Measurements from ENCODE around the gene RAD9A. TPM values are rescaled to one million over a fixed set of nuclear protein-coding genes. Genes with fewer than 3 reads are reported as not detected.

RAD9A gene
- total and polyA plus RNA-seq, 9 of the 15 experiments (the other 6 are each of a cell fraction or from before 2014, with no cell fraction given) = 1.4 to 41.2 (median 16.1) TPM

GRCh38 chr11:67428052-67429001 is 36.5 kb downstream of the RAD9A start, which contains the start of gene RPS6KB2 (continued):
- TF ChIP-seq RBM22 (IDR thresholded peaks at IDR 0.05; ENCODE audit: low read depth, low read length, poor library complexity, severe bottlenecking) (no peak), KDM1A (IDR thresholded peaks at IDR 0.05) (no peak), ZNF586 (CRISPR knock-in tag; conservative IDR thresholded peaks at IDR 0.05) (no peak), ZNF3 (CRISPR knock-in tag; IDR thresholded peaks at IDR 0.05) (no peak), ZNF507 (tag; conservative IDR thresholded peaks at IDR 0.05) (no peak), TSC22D4 (tag; IDR thresholded peaks at IDR 0.05) (no peak), HIVEP1 (CRISPR knock-in tag; IDR thresholded peaks at IDR 0.05) (no peak), NFE2L1 (tag; IDR thresholded peaks at IDR 0.05; ENCODE audit: borderline replicate concordance, low read depth) (no peak), POLR3A (IDR thresholded peaks at IDR 0.05; ENCODE audit: borderline replicate concordance, extremely low read depth, insufficient read depth, insufficient read length) (no peak), NR2C1 (IDR thresholded peaks at IDR 0.05) (peak; percentile 39; the same call in 1 of the 2 replicates), NR2C1 (tag; IDR thresholded peaks at IDR 0.05) (peak; percentile 78), HDAC1 (IDR thresholded peaks at IDR 0.05) (peak in 1 of 2 experiments; percentile 82; a peak in 2 of 4 replicates), MTA1 (IDR thresholded peaks at IDR 0.05; ENCODE audit: borderline replicate concordance) (peak; percentile 100), KLF6 (CRISPR knock-in tag; IDR thresholded peaks at IDR 0.05; ENCODE audit: borderline replicate concordance) (no peak), CBX8 (IDR thresholded peaks at IDR 0.05; ENCODE audit: borderline replicate concordance, extremely low read depth, low read depth, low read length, poor library complexity, severe bottlenecking) (no peak), TAF9B (IDR thresholded peaks at IDR 0.05; ENCODE audit: partially characterized antibody) (no peak), KHSRP (IDR thresholded peaks at IDR 0.05) (peak; percentile 96), ILF3 (IDR thresholded peaks at IDR 0.05; ENCODE audit: borderline replicate concordance) (no peak), MTA3 (IDR thresholded peaks at IDR 0.05; ENCODE audit: borderline replicate concordance) (0 out of 2 replicates have a peak, but pooled peaks have one; percentile 36)
- TF ChIP-seq, protein P1, sequence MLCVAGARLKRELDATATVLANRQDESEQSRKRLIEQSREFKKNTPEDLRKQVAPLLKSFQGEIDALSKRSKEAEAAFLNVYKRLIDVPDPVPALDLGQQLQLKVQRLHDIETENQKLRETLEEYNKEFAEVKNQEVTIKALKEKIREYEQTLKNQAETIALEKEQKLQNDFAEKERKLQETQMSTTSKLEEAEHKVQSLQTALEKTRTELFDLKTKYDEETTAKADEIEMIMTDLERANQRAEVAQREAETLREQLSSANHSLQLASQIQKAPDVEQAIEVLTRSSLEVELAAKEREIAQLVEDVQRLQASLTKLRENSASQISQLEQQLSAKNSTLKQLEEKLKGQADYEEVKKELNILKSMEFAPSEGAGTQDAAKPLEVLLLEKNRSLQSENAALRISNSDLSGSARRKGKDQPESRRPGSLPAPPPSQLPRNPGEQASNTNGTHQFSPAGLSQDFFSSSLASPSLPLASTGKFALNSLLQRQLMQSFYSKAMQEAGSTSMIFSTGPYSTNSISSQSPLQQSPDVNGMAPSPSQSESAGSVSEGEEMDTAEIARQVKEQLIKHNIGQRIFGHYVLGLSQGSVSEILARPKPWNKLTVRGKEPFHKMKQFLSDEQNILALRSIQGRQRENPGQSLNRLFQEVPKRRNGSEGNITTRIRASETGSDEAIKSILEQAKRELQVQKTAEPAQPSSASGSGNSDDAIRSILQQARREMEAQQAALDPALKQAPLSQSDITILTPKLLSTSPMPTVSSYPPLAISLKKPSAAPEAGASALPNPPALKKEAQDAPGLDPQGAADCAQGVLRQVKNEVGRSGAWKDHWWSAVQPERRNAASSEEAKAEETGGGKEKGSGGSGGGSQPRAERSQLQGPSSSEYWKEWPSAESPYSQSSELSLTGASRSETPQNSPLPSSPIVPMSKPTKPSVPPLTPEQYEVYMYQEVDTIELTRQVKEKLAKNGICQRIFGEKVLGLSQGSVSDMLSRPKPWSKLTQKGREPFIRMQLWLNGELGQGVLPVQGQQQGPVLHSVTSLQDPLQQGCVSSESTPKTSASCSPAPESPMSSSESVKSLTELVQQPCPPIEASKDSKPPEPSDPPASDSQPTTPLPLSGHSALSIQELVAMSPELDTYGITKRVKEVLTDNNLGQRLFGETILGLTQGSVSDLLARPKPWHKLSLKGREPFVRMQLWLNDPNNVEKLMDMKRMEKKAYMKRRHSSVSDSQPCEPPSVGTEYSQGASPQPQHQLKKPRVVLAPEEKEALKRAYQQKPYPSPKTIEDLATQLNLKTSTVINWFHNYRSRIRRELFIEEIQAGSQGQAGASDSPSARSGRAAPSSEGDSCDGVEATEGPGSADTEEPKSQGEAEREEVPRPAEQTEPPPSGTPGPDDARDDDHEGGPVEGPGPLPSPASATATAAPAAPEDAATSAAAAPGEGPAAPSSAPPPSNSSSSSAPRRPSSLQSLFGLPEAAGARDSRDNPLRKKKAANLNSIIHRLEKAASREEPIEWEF (CRISPR knock-in tag; IDR thresholded peaks at IDR 0.05) = no peak
